ENCODE measurements around the gene IGF1R.

GRCh38 chr15:98977441-98977840, 329.1 kb downstream of the IGF1R start:
- TF ChIP-seq EZH2phosphoT487 (IDR thresholded peaks at IDR 0.05) (no peak), CTCF (IDR thresholded peaks at IDR 0.05) (no peak), EZH2 (IDR thresholded peaks at IDR 0.05) (no peak)

Measured in neural progenitor cell (in vitro differentiated cells).